ENCODE measurements around the gene ARF1.

The ARF1 gene

DNA sequence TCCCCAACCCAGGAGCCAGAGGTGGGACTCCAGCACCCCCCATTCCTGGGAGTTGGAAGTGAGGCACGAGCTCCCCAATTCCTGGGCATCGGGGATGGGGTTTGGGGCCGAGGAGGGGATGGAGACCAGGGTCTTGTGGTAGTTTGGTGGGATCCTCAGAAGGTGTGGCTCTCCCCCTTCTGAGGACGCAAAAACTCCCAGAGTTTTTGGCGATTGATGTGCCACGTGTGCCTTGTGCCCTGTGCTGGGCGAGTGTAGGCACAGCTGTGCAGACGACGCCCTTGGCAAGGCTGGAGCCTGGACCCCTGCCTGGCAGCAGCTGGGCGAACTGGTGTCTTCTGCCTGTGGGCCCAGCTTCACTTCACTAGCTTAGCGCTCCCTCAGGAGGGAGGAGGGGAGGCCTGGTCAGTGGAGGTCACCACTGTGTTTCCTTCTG lies 60.2 kb downstream of the ARF1 start:
- H3K4me3 ChIP-seq (ENCODE audit: low read length) = no peak overlapping the region
- DNase-seq (ENCODE audit: low read depth) = no peak
- TF ChIP-seq, protein P1, sequence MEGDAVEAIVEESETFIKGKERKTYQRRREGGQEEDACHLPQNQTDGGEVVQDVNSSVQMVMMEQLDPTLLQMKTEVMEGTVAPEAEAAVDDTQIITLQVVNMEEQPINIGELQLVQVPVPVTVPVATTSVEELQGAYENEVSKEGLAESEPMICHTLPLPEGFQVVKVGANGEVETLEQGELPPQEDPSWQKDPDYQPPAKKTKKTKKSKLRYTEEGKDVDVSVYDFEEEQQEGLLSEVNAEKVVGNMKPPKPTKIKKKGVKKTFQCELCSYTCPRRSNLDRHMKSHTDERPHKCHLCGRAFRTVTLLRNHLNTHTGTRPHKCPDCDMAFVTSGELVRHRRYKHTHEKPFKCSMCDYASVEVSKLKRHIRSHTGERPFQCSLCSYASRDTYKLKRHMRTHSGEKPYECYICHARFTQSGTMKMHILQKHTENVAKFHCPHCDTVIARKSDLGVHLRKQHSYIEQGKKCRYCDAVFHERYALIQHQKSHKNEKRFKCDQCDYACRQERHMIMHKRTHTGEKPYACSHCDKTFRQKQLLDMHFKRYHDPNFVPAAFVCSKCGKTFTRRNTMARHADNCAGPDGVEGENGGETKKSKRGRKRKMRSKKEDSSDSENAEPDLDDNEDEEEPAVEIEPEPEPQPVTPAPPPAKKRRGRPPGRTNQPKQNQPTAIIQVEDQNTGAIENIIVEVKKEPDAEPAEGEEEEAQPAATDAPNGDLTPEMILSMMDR (conservative IDR thresholded peaks at IDR 0.05; ENCODE audit: low read depth, low read length) = no peak

DNA sequence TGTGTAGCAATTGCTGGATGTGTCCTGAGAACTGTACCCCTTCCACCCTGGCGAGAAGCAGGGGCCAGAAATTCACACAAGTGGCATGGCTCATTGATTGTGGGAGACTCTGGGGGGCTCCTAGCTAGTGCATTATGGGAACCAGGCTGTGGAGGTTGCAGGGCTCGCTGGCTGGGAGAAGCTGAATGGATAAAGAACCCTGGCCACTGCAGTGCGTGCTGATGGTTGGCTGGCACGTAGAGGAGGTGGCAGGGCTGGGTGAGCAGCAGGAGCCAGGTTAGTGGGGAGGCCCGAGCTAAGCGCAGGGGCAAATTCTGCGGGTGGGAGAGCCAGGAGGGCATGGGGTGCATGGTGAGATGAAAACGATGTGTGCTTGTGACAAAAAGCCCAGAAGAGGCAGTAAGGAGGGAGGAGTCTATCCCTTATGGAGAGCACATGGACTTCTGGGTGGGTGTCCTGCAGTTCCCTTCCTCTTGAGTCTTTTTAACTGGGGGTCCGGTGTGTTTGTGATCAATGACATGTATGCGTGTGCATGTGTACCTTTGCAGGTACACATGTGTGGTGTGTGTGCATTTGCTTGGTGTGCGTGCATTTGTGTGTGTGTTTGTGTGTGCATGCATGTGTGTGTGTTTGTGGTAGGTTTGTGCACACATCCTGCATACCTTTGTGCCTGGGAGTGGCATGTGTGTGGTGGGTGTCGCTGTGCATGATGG lies 61.1 kb downstream of the ARF1 start:
- no peak for DNase-seq (ENCODE audit: low read depth)
- TF ChIP-seq, protein P1 (conservative IDR thresholded peaks at IDR 0.05; ENCODE audit: low read depth, low read length) = no peak
- H3K4me3 ChIP-seq (ENCODE audit: low read length) = no peak overlapping the region

DNA sequence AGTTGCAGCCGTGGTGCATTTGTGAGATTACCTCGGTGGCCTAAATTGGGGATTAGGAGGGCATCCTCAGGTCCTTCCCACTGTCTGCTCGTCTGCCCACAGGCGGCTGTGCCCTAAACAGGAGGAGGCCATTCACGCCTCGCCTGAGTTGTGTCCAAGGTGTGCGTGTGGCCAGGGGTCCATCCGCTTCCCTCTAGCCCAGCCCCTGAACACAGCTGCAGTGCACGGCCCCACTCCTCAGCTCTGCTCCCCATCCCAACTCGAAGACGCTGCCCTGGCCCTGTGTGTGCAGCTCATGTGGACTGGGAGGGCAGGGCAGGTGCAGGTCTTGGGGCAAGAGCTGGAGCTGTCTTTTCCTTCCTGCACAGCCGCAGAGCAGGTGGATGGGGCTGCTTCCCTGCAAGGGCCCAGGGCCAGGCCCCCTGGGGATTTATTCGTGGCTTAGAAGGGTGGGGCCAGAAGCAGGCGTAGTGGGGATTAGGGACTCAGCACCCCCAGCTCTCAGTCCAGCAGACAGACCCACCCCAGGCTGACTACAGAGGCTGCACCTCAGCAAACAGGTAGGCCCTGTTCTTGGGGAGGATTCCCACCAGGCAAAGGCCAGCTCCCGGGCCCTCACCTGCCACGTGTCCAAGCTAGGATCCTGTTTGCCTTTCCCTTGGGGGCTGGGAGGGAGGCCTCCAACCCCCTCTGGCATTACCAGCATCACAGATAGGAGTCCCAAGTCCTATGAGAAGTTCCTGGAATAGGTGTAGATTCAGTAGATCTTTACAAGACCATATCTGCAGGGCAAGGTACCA lies 61.9 kb downstream of the ARF1 start:
- H3K4me3 ChIP-seq (ENCODE audit: low read length) = no peak overlapping the region
- TF ChIP-seq, protein P1 (conservative IDR thresholded peaks at IDR 0.05; ENCODE audit: low read depth, low read length) = no peak
- DNase-seq (ENCODE audit: low read depth) = no peak

DNA sequence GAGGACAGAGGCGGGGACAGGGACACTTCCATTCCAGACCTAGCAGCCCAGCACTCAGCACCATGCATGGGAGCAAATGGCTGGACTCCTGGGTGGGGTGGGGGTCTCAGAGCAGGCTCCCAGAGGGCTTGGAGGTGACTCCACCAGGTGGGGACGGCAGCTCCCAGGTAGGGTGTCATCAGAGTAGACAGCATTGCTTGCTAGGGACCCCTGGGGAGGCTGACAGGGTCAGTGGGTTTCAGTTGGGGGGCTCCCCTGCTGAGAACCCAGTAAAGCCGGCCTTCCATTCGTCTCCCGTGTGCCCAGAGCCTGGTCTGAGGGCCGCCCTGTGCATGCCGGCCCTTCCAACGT lies 62.5 kb downstream of the ARF1 start:
- DNase-seq (ENCODE audit: low read depth) = no peak
- TF ChIP-seq, protein P1 (conservative IDR thresholded peaks at IDR 0.05; ENCODE audit: low read depth, low read length) = no peak
- H3K4me3 ChIP-seq (ENCODE audit: low read length) = no peak overlapping the region

DNA sequence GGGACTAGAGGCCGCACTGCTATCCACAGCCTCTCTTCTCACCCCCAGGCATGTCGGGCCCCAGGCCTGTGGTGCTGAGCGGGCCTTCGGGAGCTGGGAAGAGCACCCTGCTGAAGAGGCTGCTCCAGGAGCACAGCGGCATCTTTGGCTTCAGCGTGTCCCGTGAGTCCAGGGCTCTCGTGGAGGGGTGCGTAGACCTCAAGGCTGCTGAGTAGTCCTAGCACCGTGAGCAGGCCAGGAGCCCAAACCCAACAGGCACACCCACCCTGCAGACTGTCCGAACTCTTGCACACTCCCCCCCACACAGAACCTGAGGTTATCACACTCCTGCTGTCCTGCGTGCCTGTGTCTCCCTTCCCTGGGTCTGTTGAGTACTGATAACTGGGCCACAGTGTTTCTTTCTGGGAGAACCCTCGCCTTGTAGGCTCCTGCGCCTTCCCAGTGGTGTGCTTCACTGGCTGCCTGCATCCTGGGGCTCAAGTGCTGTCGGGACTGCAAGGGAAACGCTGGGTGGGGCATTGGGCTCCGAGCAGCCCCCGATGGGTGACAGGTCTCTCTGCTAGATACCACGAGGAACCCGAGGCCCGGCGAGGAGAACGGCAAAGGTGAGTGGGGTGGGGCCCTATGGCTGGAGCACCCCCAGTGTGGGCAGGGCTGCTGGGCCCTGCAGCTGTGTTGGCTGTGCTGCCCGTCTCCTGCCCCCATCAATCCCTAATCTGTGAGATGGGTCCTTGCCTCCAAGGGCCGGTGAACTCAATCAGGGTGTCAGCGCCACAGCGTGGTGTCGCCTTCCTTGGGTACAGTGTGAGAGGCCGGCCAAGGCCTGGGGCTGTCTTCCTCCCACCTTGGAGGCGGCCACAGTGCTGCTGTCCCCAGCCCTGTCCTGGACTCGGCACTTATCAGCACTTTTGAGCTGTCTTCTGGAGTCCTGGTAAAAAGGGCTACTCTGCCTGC lies 63.2 kb downstream of the ARF1 start:
- DNase-seq (ENCODE audit: low read depth) = no peak
- no peak overlapping the region for H3K4me3 ChIP-seq (ENCODE audit: low read length)
- TF ChIP-seq, protein P1 (conservative IDR thresholded peaks at IDR 0.05; ENCODE audit: low read depth, low read length) = no peak

DNA sequence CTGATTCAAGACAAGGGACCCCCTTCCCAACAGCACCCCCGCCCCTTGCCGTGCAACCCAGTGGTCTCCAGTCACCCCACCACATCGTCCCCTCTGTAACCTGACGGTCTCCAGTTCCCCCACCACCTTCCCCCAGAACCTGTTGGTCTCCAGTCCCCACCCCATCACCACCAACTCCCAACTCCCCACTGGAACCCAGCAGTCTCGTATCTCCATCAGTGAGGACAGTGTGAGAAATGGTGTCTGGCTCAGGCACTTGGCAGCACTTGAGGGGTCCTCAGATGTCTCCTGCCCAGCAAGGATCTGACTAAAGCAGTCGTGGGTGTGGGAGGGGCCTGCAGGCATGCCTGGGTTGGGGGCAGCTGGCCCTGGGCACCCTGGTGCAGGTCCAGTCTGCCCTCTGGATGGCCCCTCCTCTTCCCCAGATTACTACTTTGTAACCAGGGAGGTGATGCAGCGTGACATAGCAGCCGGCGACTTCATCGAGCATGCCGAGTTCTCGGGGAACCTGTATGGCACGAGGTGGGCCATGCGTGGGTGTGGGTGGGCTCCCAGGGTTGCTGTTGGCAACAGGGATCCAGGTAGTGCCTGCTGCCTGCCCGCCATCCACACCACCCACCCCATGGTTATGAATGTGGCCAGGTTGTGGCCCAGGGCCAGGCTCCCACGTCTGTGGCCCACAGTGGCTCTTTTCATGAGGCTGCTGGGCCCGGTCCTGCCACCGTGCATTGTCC lies 64.1 kb downstream of the ARF1 start:
- H3K4me3 ChIP-seq (ENCODE audit: low read length) = no peak overlapping the region
- TF ChIP-seq, protein P1 (conservative IDR thresholded peaks at IDR 0.05; ENCODE audit: low read depth, low read length) = no peak
- no peak for DNase-seq (ENCODE audit: low read depth)
